Hepatocyte (in vitro differentiated cells): ENCODE data around the gene SLC1A5. TPM values are rescaled to one million over a fixed set of nuclear protein-coding genes. Genes with fewer than 3 reads are reported as not detected.

Experiments used
- DNase-seq: peaks from one replicate; pipeline ENCODE4 v3.0.0-alpha.2; 2016; ENCODE audit warnings: low spot score
- H2AFZ ChIP-seq: fragments of 200-600 bp; sonication (generic); 2 replicates; pipeline ENCODE4 v1.6.0; 2016; ENCODE audit warnings: antibody characterized with exemption, mild to moderate bottlenecking
- H3K27ac ChIP-seq: fragments of 200-600 bp; sonication (generic); 2 replicates; pipeline ENCODE4 v1.5.1; 2016; ENCODE audit warnings: mild to moderate bottlenecking
- H3K27me3 ChIP-seq: fragments of 200-600 bp; sonication (generic); 2 replicates; pipeline ENCODE4 v1.6.1; 2016
- H3K36me3 ChIP-seq: fragments of 200-600 bp; sonication (generic); replicated peaks from 2 replicates; pipeline ENCODE4 v1.5.1; 2016; ENCODE audit warnings: low read depth; ENCODE audit not compliant: insufficient read depth
- H3K4me1 ChIP-seq: fragments of 200-600 bp; sonication (generic); 2 replicates; pipeline ENCODE4 v1.5.1; 2016; ENCODE audit warnings: mild to moderate bottlenecking, moderate library complexity; ENCODE audit not compliant: insufficient read depth
- H3K4me2 ChIP-seq: fragments of 200-600 bp; sonication (generic); 2 replicates; pipeline ENCODE4 v1.6.0; 2016
- H3K4me3 ChIP-seq: fragments of 200-600 bp; sonication (generic); 2 replicates; pipeline ENCODE4 v1.5.1; 2016; ENCODE audit warnings: mild to moderate bottlenecking
- H3K79me2 ChIP-seq: fragments of 200-600 bp; sonication (generic); 2 replicates; pipeline ENCODE4 v1.6.0; 2017; ENCODE audit warnings: mild to moderate bottlenecking
- H3K9me2 ChIP-seq: fragments of 200-600 bp; sonication (generic); replicated peaks from 2 replicates; pipeline ENCODE4 v1.6.0; 2017; ENCODE audit warnings: mild to moderate bottlenecking; ENCODE audit not compliant: insufficient read depth
- H3K9me3 ChIP-seq: fragments of 200-600 bp; sonication (generic); 2 replicates; pipeline ENCODE4 v1.5.1; 2016; ENCODE audit warnings: low read depth, mild to moderate bottlenecking
- H4K20me1 ChIP-seq: fragments of 200-600 bp; sonication (generic); 2 replicates; pipeline ENCODE4 v1.6.0; 2016; ENCODE audit warnings: mild to moderate bottlenecking; ENCODE audit not compliant: insufficient read depth, poor library complexity, severe bottlenecking
- CTCF ChIP-seq: fragments of 200-600 bp; sonication (generic); IDR thresholded peaks from 2 replicates; pipeline ENCODE4 v1.5.1; 2016; ENCODE audit warnings: antibody characterized with exemption, mild to moderate bottlenecking; ENCODE audit not compliant: poor library complexity
- EZH2 ChIP-seq: fragments of 200-600 bp; sonication (generic); IDR thresholded peaks from 2 replicates; pipeline ENCODE4 v1.6.1; 2016; ENCODE audit warnings: antibody characterized with exemption, mild to moderate bottlenecking, borderline replicate concordance
- EZH2phosphoT487 ChIP-seq: fragments of 200-600 bp; sonication (generic); IDR thresholded peaks from one replicate; pipeline ENCODE4 v1.6.1; 2018; ENCODE audit warnings: antibody characterized with exemption, mild to moderate bottlenecking, low read depth, moderate library complexity; ENCODE audit not compliant: unreplicated experiment, severe bottlenecking
- WGBS: methylation state at CpG from one replicate; pipeline ENCODE4 v1.1.6; 2016; ENCODE audit warnings: low lambda C conversion rate; ENCODE audit errors: missing lambda C conversion rate; 5-methylcytosine and 5-hydroxymethylcytosine counted together
- polyA plus RNA-seq: library from polyadenylated mRNA; unstranded; fragments of >200 nt; fragmentation: Nextera tagmentation; extraction: Ambion mirVana; gene quantifications from 2 replicates; pipeline ENCODE4 v1.2.1, GENCODE V29; 2016
- total RNA-seq: library from RNA; depleted of rRNA; stranded (reverse); fragments of >200 nt; gene quantifications from 2 replicates; pipeline ENCODE4 v1.2.3, GENCODE V29; 2014

SLC1A5 gene
- total and polyA plus RNA-seq, 2 experiments from 2014 or later, result 87.9 to 171 TPM

- Histone ChIP-seq H3K9me2 (no peaks in the 10 kb centered on the region), H3K27me3 (no peaks in the 10 kb centered on the region), H3K36me3 (no peaks in the 10 kb centered on the region), H3K79me2 (peaks cover 47% of the 10 kb centered on the region), H3K4me2 (peak overlapping the region; percentile 87), H4K20me1 (peaks cover 4% of the 10 kb centered on the region), H3K4me1 (peaks cover 27% of the 10 kb centered on the region), H2AFZ (peak overlapping the region; percentile 4), H3K4me3 (peak overlapping the region; percentile 36), H3K9me3 (no peaks in the 10 kb centered on the region), H3K27ac (peak overlapping the region; percentile 98)
- TF ChIP-seq CTCF (no peak), EZH2 (no peak), EZH2phosphoT487 (no peak)
- DNase-seq, result peak; percentile 82
- 1% methylated on average over 64 of the region's 80 CpGs for WGBS
These were observed 798 bp downstream of the SLC1A5 start for GRCh38 chr19:46787331-46788261.

- peaks cover 4% of the 10 kb centered on the region for H4K20me1 ChIP-seq
- no peaks in the 10 kb centered on the region for H3K9me2 ChIP-seq
- peak overlapping the region; percentile 36 for H3K4me3 ChIP-seq
- H3K27me3 ChIP-seq, result no peaks in the 10 kb centered on the region
- no peaks in the 10 kb centered on the region for H3K9me3 ChIP-seq
- 8% methylated on average over 5 of the region's 5 CpGs for WGBS
- DNase-seq, result no peak
- peak overlapping the region; percentile 4 for H2AFZ ChIP-seq
- H3K79me2 ChIP-seq, result peaks cover 54% of the 10 kb centered on the region
- H3K27ac ChIP-seq, result peak overlapping the region; percentile 98
- TF ChIP-seq EZH2phosphoT487, result no peak
- no peak for TF ChIP-seq CTCF
- H3K4me2 ChIP-seq, result peak overlapping the region; percentile 87
- peaks cover 27% of the 10 kb centered on the region for H3K4me1 ChIP-seq
- no peaks in the 10 kb centered on the region for H3K36me3 ChIP-seq
These were observed 1.4 kb downstream of the SLC1A5 start for GRCh38 chr19:46787040-46787330.

GRCh38 chr19:46786236-46787039 lies 2.0 kb downstream of the SLC1A5 start:
- peak overlapping the region; percentile 87 for H3K4me2 ChIP-seq
- no peaks in the 10 kb centered on the region for H3K9me2 ChIP-seq
- H3K4me1 ChIP-seq, result peaks cover 27% of the 10 kb centered on the region
- no peak overlapping the region for H2AFZ ChIP-seq
- no peaks in the 10 kb centered on the region for H3K27me3 ChIP-seq
- peaks cover 59% of the 10 kb centered on the region for H3K79me2 ChIP-seq
- peak overlapping the region; percentile 36 for H3K4me3 ChIP-seq
- TF ChIP-seq EZH2, result no peak
- TF ChIP-seq CTCF, result no peak
- TF ChIP-seq EZH2phosphoT487, result no peak
- no peaks in the 10 kb centered on the region for H3K9me3 ChIP-seq
- no peaks in the 10 kb centered on the region for H3K36me3 ChIP-seq
- peak overlapping the region; percentile 98 for H3K27ac ChIP-seq
- peak; percentile 84 for DNase-seq
- WGBS, result 18% methylated on average over 19 of the region's 20 CpGs
- H4K20me1 ChIP-seq, result peaks cover 7% of the 10 kb centered on the region
